Epithelial cell of prostate (primary cell): Measurements from ENCODE around the gene CCDC27.

ENCODE experiments used
- DNase-seq: peaks from one replicate; pipeline ENCODE4 v3.0.0-alpha.2; 2011; ENCODE audit warnings: low read depth, low spot score
- H3K27ac ChIP-seq: fragments of 450-650 bp; 2 replicates; pipeline ENCODE4 v1.5.1; 2017; ENCODE audit warnings: mild to moderate bottlenecking

The CCDC27 gene

GRCh38 chr1:3752400-3752945 lies at the start of gene CCDC27:
Gene CCDC27 (plus strand): TSS chr1:3752450. CDS start chr1:3752482, 32 bp downstream.
- no peak within 1 kb of the TSS for H3K27ac ChIP-seq
- DNase-seq: no peak

GRCh38 chr1:3702528-3702927 lies 49.7 kb upstream of the CCDC27 start:
- no peak for DNase-seq
- H3K27ac ChIP-seq: no peak overlapping the region

- DNase-seq: no peak
Observed at GRCh38 chr1:3702990-3703728, 49.1 kb upstream of the CCDC27 start.

GRCh38 chr1:3703786-3704371 lies 48.4 kb upstream of the CCDC27 start:
- H3K27ac ChIP-seq: no peak overlapping the region
- DNase-seq: no peak

More at GRCh38 chr1:3702990-3703728, 49.1 kb upstream of the CCDC27 start:
- no peak overlapping the region for H3K27ac ChIP-seq

GRCh38 chr1:3705341-3705950 lies 46.8 kb upstream of the CCDC27 start:
- no peak for DNase-seq

GRCh38 chr1:3706651-3707297 lies 45.5 kb upstream of the CCDC27 start:
- H3K27ac ChIP-seq: no peak overlapping the region
- DNase-seq: no peak

More at GRCh38 chr1:3705341-3705950, 46.8 kb upstream of the CCDC27 start:
- no peak overlapping the region for H3K27ac ChIP-seq

GRCh38 chr1:3707298-3707938 lies 44.8 kb upstream of the CCDC27 start:
- H3K27ac ChIP-seq: no peak overlapping the region
- no peak for DNase-seq

GRCh38 chr1:3707939-3708328 lies 44.3 kb upstream of the CCDC27 start:
- DNase-seq: no peak
- no peak overlapping the region for H3K27ac ChIP-seq

GRCh38 chr1:3708791-3709190 lies 43.5 kb upstream of the CCDC27 start:
- no peak for DNase-seq
- no peak overlapping the region for H3K27ac ChIP-seq

- no peak overlapping the region for H3K27ac ChIP-seq
- no peak for DNase-seq
Observed at GRCh38 chr1:3710251-3710650, 42.0 kb upstream of the CCDC27 start.

GRCh38 chr1:3711381-3711779 lies 40.9 kb upstream of the CCDC27 start:
- H3K27ac ChIP-seq: no peak overlapping the region
- DNase-seq: no peak

- no peak overlapping the region for H3K27ac ChIP-seq
- peak; percentile 24 for DNase-seq
Observed at GRCh38 chr1:3711780-3712451, 40.3 kb upstream of the CCDC27 start.

GRCh38 chr1:3712573-3713535 lies 39.4 kb upstream of the CCDC27 start:
- H3K27ac ChIP-seq: no peak overlapping the region
- DNase-seq: no peak

- no peak for DNase-seq
- no peak overlapping the region for H3K27ac ChIP-seq
Observed at GRCh38 chr1:3713840-3714239, 38.4 kb upstream of the CCDC27 start.

GRCh38 chr1:3714284-3714741 lies 37.9 kb upstream of the CCDC27 start:
- no peak overlapping the region for H3K27ac ChIP-seq
- DNase-seq: no peak

- no peak for DNase-seq
- H3K27ac ChIP-seq: no peak overlapping the region
Observed at GRCh38 chr1:3714814-3715213, 37.4 kb upstream of the CCDC27 start.

GRCh38 chr1:3716351-3716750 lies 35.9 kb upstream of the CCDC27 start:
- peak overlapping the region; percentile 67 for H3K27ac ChIP-seq
- DNase-seq: no peak

- H3K27ac ChIP-seq: peak overlapping the region; percentile 67
- peak; percentile 92 for DNase-seq
Observed at GRCh38 chr1:3717041-3717714, 35.1 kb upstream of the CCDC27 start.
